Measurements from ENCODE around the gene CACNB2.

The CACNB2 gene

DNA sequence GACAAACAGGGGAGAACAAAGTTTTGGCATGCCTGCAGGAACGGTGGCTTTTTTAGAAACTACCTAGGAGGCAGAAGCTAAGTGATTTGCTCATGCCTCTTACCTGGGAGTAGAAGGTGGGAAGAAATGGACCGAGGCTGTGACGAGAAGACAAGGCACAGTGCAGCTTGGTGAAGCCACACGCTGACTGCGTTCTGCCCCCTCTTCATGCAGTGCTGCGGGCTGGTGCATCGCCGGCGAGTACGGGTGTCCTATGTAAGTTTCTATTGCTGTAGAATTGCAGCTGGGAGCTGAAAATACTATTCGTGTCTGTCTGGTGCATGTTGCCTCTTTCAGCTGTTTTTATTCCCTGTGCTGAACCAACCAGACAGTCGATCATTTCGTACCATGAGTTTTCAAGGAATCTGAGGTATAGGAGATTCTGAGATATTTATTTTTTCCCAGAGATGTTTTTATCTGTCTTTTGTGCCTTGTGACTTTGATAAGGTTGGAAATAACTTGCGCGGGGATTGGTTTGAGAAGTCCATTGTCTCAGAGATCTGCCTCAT, 120.9 kb downstream of the CACNB2 start:
- H3K36me3 Mint-ChIP-seq: no peaks in the 10 kb centered on the region
- DNase-seq (ENCODE audit: low spot score in 2 of 2): no peak
- no peak for ATAC-seq
- H3K27ac Mint-ChIP-seq: no peak overlapping the region
- H3K9me3 Mint-ChIP-seq: no peaks in the 10 kb centered on the region
- no peaks in the 10 kb centered on the region for H3K4me1 Mint-ChIP-seq
- no peak overlapping the region for H3K4me3 Mint-ChIP-seq

DNA sequence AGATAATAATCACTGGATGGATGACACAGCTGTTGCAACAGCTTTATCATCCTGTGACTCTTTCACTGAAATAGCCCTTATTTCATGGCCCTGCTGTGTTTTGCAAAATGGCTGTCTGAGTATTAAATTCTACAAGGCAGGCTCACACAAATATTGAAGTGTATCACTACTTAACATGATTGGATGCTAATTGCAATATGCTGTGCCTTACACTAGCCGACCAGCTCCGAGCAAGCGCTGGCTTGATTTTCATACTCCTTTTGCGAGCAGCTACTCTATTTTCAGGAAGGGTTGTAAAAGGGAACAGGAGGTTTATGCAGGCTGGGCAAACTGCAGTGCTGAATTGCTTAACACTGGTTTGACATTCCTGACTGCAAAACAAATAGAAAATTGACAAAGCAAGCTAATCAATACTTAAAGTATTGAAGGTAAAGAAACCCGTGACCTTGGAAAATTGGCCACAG, 121.6 kb downstream of the CACNB2 start:
- no peaks in the 10 kb centered on the region for H3K36me3 Mint-ChIP-seq
- no peaks in the 10 kb centered on the region for H3K9me3 Mint-ChIP-seq
- H3K27ac Mint-ChIP-seq: no peak overlapping the region
- no peak for ATAC-seq
- no peaks in the 10 kb centered on the region for H3K4me1 Mint-ChIP-seq
- DNase-seq (ENCODE audit: low spot score in 2 of 2): no peak
- H3K4me3 Mint-ChIP-seq: no peak overlapping the region

DNA sequence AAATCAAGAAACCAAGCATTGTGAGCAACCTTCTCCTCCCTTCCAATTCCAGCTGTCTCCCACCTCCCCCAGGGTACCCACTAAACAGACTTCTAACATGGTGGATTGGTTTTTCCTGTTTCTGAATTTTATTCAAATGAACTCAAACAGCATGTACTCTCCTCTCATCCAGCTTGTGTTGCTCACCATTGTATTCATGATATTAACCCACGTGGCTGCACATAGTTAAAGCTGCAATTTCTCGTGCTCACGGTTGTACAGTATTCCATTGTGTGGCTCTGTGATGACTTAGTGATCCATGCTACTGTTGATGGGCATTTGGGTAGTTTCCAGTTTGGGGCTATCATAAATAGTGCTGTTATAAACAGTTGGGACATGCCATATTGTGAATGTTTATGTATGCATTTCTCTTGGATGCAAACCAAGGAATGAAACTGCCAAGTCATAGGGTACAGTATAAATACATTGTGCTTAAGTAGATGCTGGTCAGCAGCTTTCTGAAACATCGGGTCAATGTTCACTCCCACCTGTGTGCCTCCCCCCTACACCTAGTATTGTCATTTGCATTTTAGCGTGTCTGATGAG, 124.3 kb downstream of the CACNB2 start:
- H3K4me1 Mint-ChIP-seq: no peaks in the 10 kb centered on the region
- H3K27ac Mint-ChIP-seq: no peak overlapping the region
- ATAC-seq: no peak
- H3K36me3 Mint-ChIP-seq: no peaks in the 10 kb centered on the region
- H3K9me3 Mint-ChIP-seq: no peaks in the 10 kb centered on the region
- no peak overlapping the region for H3K4me3 Mint-ChIP-seq
- no peak for DNase-seq (ENCODE audit: low spot score in 2 of 2)

DNA sequence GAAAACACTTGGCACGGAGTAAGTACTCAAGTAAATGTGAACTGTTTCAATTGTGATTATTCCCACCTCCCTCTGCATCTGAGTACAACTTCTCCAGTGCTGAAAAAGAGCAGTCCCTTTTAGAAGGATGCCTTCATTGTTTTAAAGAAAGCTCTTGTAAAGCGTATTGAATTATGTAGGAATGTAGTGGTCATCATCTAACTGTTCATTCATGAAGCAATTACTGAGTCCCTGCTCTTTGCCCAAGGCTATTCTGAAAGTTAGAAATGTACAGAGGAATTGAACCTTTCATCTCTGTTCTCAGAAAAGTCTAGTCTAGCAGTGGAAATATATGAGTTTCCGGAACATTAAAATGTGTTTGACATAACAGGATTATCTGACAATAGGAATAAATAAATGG, 127.8 kb downstream of the CACNB2 start:
- no peak overlapping the region for H3K27ac Mint-ChIP-seq
- H3K36me3 Mint-ChIP-seq: no peaks in the 10 kb centered on the region

DNA sequence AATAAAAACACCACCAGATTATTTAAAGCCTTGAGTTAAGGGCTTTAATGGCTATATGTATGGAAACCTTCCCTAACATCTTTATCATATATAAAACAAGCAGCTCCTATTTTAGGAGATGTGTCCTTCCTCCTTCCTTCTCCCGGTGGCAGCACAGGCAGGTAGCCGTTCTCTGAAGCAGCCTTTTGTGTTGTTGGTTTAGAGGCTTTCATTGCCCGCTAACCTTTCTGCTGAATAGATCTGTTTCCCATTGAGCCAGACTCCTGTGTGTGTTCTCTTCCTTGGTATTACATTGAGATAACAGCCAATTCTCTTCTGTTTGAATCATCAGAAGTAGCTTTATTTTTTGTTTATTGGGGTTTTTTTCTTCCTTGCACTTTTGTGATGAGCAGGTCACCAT, 131.3 kb downstream of the CACNB2 start:
- H3K4me1 Mint-ChIP-seq: no peaks in the 10 kb centered on the region
- H3K9me3 Mint-ChIP-seq: no peaks in the 10 kb centered on the region
- H3K36me3 Mint-ChIP-seq: no peaks in the 10 kb centered on the region
- no peak for DNase-seq (ENCODE audit: low spot score in 2 of 2)
- no peak overlapping the region for H3K4me3 Mint-ChIP-seq
- no peak overlapping the region for H3K27ac Mint-ChIP-seq
- ATAC-seq: no peak

More for the DNA sequence above, 127.8 kb downstream of the CACNB2 start:
- DNase-seq (ENCODE audit: low spot score in 2 of 2) (no peak), ATAC-seq (no peak)
- Mint-ChIP-seq H3K4me3 (no peak overlapping the region), H3K9me3 (no peaks in the 10 kb centered on the region), H3K4me1 (no peaks in the 10 kb centered on the region)

DNA sequence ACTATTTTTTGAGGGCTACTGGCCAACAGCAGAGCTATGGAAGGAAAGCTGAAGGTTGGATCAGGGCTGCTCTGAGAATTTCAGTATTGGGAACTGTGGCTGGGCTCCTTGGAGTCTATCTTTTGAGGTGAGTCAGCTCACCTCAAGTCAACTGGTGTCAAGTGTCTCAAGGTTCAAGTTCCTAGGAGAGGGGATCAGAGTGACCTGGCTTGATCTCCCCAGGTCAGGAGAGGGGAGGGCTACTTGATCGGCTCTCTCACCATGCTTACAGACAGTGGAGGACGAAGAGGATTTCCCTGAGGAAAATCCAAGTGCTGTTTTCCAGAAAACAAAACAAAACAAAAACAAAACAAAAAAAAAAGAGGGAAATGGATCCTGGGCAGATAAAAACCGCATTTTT, 132.8 kb downstream of the CACNB2 start:
- Mint-ChIP-seq H3K36me3 (no peaks in the 10 kb centered on the region), H3K4me3 (no peak overlapping the region), H3K27ac (no peak overlapping the region), H3K4me1 (no peaks in the 10 kb centered on the region), H3K9me3 (no peaks in the 10 kb centered on the region)
- ATAC-seq (no peak), DNase-seq (ENCODE audit: low spot score in 2 of 2) (no peak)

DNA sequence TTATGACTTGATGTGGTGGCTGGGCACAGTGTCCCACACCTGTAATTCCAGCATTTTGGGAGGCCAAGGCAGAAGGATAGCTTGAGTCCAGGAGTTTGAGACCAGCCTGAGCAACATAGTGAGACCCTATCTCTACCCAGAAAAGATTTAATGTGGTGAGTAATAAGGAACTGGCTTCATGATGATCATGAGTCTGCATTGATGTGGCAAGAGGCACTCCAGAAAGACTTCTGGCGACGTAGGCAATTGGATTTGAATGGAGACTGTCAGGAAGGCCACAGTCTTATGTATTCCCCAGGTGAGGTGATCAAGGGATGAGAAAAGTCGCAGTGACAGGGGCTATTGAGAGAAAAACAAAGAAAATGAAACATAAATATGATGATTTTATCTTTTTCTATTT, 138.0 kb downstream of the CACNB2 start:
- Mint-ChIP-seq H3K4me1 (no peaks in the 10 kb centered on the region), H3K27ac (no peak overlapping the region), H3K36me3 (no peaks in the 10 kb centered on the region), H3K9me3 (no peaks in the 10 kb centered on the region), H3K4me3 (no peak overlapping the region)
- no peak for DNase-seq (ENCODE audit: low spot score in 2 of 2)
- ATAC-seq: no peak

DNA sequence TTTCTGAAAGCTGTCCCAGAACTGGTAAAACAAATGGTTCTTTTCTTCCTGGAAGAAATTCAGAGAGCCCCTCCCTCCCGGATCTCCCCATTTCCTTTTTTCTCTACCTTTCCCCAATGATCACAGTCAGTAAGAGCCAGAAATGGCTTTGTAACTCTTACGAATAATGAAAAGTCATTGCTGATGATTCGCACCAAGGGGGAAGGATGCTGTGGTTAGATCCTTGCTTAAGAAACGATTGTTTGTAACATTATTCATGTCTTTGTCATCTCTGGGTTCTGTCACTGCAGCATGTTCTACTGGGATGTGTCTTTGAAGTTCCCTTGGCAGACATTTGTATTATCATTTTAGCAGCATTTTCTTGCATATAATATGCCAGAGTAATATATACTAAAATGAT, 138.9 kb downstream of the CACNB2 start:
- Mint-ChIP-seq H3K27ac (no peak overlapping the region), H3K36me3 (no peaks in the 10 kb centered on the region), H3K9me3 (no peaks in the 10 kb centered on the region), H3K4me3 (no peak overlapping the region), H3K4me1 (no peaks in the 10 kb centered on the region)
- ATAC-seq (no peak), DNase-seq (ENCODE audit: low spot score in 2 of 2) (no peak)

DNA sequence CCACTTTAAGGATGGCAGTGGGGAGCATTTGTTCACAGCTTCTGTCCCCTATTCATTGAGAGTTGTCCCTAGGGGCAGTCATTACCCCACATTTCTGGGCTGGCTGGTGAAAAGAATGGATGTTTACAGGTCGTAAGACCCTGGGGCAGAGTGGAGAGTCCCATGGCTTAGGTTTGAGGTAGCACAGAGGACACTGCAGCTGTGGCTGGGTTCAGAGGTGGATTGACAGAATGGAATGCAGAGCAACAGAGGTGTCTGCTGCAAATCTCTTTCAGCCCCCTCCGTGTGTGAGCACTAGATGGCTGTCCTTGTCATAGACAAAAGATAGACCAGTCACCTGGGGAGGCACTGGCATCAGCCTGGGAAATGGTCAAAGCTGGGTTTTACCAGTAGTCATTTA, 141.9 kb downstream of the CACNB2 start:
- H3K27ac Mint-ChIP-seq: no peak overlapping the region
- ATAC-seq: no peak
- H3K36me3 Mint-ChIP-seq: no peaks in the 10 kb centered on the region
- H3K9me3 Mint-ChIP-seq: no peaks in the 10 kb centered on the region
- H3K4me1 Mint-ChIP-seq: no peaks in the 10 kb centered on the region
- H3K4me3 Mint-ChIP-seq: no peak overlapping the region
- DNase-seq (ENCODE audit: low spot score in 2 of 2): no peak

DNA sequence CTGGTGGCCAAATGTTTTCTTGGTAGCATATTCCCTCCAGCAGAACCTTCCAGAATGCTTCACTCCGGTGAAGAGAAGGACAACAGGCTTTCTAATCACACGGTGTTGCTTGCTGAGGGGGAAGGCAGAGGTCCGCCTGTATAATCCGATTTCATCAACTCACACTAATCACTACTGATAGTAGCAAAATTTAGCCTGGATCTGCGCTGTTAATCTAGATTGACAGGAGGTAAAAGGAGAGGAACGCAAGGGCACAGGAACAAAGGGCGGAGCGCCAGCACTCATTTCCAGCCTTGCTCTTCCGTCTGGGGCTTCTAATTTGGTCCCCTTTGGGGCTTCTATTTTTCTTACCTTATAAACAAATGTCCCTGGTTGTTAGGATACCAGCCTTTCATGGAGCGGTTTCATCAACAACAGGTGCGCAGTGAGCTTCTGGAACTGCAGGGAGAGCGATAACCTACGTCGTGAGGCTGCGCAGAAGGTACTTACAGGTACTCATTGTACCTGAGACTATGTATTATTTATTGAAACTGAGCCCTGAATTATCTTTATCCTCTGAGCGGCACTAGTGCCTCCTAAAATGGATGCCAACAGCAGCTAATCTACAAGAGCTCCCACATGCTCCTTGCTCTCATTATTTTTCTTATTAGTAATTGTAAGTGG, 150.6 kb downstream of the CACNB2 start:
- no peak overlapping the region for H3K4me3 Mint-ChIP-seq
- DNase-seq (ENCODE audit: low spot score in 2 of 2) (no peak), ATAC-seq (no peak)
- no peak overlapping the region for H3K27ac Mint-ChIP-seq
- no peaks in the 10 kb centered on the region for H3K4me1 Mint-ChIP-seq
- no peaks in the 10 kb centered on the region for H3K9me3 Mint-ChIP-seq
- no peaks in the 10 kb centered on the region for H3K36me3 Mint-ChIP-seq

DNA sequence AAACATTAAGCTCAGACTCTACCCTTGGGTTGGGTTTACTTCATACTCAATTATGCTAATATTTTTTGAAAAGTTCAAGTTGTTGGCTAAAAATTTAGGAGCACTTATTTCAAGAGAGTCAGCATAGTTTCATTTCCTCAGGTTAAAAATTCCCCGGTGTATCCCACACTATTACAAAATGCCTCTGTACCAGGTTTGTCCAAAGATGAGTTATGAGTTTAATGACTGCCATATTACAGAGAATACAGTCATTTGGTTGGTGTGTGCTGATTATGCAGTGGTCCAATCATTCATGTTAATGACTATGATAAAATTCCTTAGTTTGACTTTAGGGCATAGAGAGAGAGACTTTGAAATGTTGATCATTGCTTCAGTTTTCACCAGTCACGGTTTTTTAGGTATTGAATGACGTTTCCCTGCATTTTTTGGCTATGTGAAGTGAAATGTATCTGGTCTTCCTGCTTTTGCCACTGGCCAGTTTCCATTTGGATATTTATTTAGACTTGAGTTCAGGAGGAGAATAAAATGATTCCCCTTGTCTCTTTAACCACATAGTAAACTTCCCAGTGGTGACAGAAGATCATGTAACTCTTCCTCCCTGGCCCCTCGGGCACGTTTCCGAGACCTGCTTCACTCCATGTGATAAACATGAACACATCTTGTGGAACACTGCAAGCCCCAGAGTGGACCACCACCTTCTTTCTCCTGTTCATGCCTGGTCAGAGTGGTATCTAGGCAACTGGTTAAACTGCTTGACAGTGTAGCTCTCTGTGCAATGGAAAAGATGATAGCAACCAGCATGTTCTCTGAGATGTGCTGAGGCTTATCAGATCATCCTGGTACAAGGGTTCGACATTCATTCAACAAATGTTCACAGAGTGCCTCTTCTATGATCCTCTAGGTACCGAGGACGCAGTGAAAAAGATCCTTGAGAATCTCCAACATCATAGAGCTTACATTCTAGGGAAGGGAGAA, 153.6 kb downstream of the CACNB2 start:
- Mint-ChIP-seq H3K36me3 (no peaks in the 10 kb centered on the region), H3K4me1 (no peaks in the 10 kb centered on the region), H3K9me3 (no peaks in the 10 kb centered on the region), H3K4me3 (no peak overlapping the region), H3K27ac (no peak overlapping the region)
- ATAC-seq (no peak), DNase-seq (ENCODE audit: low spot score in 2 of 2) (no peak)

DNA sequence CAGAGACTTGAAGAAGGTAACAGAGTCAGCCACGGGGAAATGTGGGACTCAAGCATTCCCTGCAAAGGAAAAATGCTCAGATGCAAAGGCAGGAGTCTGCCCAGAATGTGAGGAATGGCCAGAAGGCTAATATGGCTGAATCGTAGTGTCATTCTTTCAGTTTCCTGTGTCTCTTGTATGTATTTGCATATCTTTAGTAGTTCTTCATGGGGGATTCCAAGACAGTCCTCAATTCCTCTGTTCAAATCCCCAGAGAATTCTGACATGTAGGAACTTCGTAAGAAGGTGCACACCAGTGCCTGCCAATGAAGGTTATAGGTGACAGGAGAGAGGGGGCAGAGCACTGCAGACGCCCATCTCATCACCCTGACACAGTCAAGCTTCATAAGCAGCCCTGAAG, 154.4 kb downstream of the CACNB2 start:
- H3K9me3 Mint-ChIP-seq: no peaks in the 10 kb centered on the region
- ATAC-seq: no peak
- no peak overlapping the region for H3K4me3 Mint-ChIP-seq
- H3K4me1 Mint-ChIP-seq: no peaks in the 10 kb centered on the region
- DNase-seq (ENCODE audit: low spot score in 2 of 2): no peak
- no peaks in the 10 kb centered on the region for H3K36me3 Mint-ChIP-seq
- H3K27ac Mint-ChIP-seq: no peak overlapping the region

DNA sequence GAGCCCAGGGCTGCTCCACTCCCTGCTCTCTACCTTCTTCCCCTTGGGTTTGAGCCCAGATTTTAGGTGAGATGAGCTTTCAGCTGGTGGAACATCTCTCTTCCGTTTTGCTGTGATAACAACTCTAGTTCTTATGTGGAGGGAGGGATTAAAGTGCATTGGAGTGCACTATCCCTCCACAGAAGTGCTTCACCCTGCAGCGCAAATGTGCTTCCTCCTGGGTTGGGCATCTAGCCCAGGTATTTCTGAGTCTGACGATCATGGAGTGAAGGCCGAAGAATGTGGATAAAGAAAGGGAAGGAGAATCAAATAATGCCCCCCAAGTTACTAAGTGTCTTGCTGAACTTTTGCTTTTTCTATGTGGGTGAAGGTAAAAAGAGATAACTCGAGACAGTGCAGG, 157.4 kb downstream of the CACNB2 start:
- H3K36me3 Mint-ChIP-seq: no peaks in the 10 kb centered on the region
- H3K4me3 Mint-ChIP-seq: no peak overlapping the region
- no peaks in the 10 kb centered on the region for H3K4me1 Mint-ChIP-seq
- no peak overlapping the region for H3K27ac Mint-ChIP-seq
- no peak for ATAC-seq
- no peaks in the 10 kb centered on the region for H3K9me3 Mint-ChIP-seq
- no peak for DNase-seq (ENCODE audit: low spot score in 2 of 2)

DNA sequence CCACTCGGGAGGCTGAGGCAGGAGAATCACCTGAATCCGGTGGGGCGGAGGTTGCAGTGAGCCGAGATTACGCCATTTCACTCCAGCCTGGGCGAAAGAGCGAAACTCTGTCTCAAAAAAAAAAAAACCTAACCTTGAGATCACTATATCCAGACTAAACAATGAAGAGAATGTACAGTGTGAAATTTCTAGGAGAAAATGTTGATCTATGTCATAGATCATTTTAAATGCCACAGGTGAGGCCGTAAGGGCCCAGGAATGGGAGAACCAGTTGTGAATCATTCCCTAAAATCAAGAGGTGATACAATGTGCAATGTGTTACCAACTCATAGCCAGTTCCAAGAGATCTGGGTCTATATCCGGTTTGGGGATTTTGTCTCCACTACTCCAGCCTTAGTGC, 158.0 kb downstream of the CACNB2 start:
- no peak overlapping the region for H3K4me3 Mint-ChIP-seq
- no peaks in the 10 kb centered on the region for H3K4me1 Mint-ChIP-seq
- no peak for DNase-seq (ENCODE audit: low spot score in 2 of 2)
- H3K36me3 Mint-ChIP-seq: no peaks in the 10 kb centered on the region
- H3K27ac Mint-ChIP-seq: no peak overlapping the region
- no peak for ATAC-seq
- no peaks in the 10 kb centered on the region for H3K9me3 Mint-ChIP-seq

DNA sequence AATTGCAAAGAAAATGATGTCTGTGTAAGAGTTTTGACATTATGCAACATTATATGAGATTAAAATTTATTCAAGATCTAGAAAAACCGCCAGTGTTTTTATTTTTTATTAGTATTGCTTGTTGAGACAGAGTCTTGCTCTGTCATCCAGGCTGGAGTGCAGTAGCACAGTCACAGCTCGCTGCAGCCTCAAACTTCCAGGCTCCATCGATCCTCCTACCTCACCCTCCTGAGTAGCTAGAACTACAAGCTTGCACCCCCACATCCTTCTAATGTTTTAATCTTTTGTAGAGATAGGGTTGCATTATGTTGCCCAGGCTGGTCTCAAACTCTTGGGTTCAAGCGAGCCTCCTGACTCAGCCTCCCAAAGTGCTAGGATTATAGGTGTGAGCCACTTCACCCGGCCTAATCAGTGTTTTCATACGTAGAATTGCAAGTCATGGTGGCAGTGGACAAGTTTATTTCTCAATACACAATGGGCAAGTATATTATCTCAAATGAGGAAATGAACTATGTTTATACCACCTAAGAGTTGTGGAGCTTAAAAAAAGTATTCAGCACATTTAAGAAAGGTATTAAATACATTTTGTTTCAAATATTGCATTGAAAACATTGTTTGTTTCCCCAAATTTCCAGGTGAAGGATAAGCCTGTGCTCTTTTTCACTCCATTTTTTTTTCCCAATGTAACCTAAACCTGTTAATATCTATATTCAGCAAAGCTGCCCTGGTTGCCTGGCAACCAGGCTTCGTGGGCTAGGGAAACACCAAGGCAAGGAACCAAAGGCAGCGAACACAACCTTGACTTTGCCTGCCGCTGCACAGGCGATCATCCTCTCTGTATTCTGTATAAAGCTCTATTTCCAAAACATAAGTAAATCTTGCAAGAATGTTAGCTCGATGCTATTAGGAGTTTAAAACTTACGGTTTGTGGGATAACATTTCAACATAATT, 163.9 kb downstream of the CACNB2 start:
- peaks cover 4% of the 10 kb centered on the region for H3K9me3 Mint-ChIP-seq
- DNase-seq (ENCODE audit: low spot score in 2 of 2) (no peak), ATAC-seq (no peak)
- no peaks in the 10 kb centered on the region for H3K36me3 Mint-ChIP-seq
- H3K27ac Mint-ChIP-seq: no peak overlapping the region
- no peak overlapping the region for H3K4me3 Mint-ChIP-seq
- no peaks in the 10 kb centered on the region for H3K4me1 Mint-ChIP-seq

Data from stimulated activated effector memory CD8-positive, alpha-beta T cell treated with anti-CD3 and anti-CD28 coated beads, Interleukin-12 subunit alpha, Interleukin-12 subunit beta, amount 100 ng/mL, for 72 hours (primary cell).